GM12873 (cell line): Measurements from ENCODE around the gene PTP4A2.

Experiments
- TF ChIP-seq, protein P1 (sequence below): IDR thresholded peaks from 2 replicates; pipeline ENCODE4 v1.5.1; 2012; ENCODE audit warnings: low read depth, mild to moderate bottlenecking, moderate library complexity, low read length, control low read depth; ENCODE audit not compliant: insufficient read depth; ENCODE audit errors: missing control alignments

PTP4A2 gene

DNA sequence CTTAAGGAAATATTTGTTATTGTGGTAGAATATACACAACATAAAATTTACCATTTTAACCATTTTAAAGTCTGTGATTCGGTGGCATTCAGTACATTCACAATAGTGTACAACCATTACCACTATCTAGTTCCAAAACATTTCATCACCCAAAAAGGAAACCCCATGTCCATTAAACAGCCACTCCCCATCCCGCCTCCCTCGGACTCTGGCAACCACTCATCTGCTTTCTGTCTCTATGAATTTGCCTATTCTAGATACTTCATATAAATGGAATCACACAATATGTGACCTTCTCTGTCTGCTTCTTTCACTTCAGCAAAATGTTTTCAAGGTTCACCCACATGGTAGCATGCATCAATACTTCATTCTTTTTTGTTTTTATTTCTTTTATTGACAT is 51.3 kb downstream of the PTP4A2 start:
- TF ChIP-seq, protein P1, sequence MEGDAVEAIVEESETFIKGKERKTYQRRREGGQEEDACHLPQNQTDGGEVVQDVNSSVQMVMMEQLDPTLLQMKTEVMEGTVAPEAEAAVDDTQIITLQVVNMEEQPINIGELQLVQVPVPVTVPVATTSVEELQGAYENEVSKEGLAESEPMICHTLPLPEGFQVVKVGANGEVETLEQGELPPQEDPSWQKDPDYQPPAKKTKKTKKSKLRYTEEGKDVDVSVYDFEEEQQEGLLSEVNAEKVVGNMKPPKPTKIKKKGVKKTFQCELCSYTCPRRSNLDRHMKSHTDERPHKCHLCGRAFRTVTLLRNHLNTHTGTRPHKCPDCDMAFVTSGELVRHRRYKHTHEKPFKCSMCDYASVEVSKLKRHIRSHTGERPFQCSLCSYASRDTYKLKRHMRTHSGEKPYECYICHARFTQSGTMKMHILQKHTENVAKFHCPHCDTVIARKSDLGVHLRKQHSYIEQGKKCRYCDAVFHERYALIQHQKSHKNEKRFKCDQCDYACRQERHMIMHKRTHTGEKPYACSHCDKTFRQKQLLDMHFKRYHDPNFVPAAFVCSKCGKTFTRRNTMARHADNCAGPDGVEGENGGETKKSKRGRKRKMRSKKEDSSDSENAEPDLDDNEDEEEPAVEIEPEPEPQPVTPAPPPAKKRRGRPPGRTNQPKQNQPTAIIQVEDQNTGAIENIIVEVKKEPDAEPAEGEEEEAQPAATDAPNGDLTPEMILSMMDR = no peak

DNA sequence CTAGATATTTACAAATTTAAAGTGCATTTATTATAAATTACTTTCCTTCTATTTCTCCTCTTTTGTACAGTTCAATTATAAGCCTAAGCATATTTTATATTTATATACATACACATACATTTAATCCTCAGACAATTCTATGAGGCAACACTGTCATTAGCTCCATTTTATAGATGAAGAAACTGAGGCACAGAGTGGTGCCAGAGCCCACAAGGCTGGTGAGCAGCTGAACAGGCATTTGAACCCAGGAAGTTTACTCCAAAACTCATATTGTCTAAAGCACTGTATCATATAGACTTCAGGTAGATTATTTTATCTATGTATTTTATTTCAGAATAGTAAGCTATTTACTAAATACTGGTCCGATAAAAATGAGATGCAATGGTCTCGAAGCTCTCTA is 52.3 kb downstream of the PTP4A2 start:
- TF ChIP-seq, protein P1 = no peak

DNA sequence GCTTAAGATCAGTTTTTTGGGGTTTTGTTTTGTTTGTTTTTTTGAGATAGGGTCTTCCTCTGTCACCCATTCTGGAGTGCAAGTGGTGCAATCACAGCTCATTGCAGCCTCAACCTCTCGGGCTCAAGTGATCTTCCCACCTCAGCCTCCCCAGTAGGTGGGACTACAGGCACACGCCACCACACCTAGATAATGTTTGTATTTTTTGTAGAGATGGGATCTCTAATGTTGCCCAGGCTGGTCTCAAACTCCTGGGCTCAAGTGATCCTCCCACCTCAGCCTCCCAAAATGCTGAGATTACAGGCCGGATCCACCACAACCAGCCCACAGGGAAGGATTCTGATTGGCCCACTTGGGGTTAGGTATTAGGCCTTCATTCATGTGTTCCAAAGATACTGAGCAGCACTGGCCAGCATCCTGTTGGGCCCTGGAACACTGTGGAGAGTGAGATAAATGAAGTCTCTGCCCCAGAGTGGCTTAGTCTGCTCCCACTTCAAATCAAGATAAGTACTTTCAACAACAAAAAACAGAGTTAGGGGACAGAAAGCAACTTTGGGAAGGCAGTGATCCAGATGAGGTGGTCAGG is 54.7 kb downstream of the PTP4A2 start:
- TF ChIP-seq, protein P1 = no peak

DNA sequence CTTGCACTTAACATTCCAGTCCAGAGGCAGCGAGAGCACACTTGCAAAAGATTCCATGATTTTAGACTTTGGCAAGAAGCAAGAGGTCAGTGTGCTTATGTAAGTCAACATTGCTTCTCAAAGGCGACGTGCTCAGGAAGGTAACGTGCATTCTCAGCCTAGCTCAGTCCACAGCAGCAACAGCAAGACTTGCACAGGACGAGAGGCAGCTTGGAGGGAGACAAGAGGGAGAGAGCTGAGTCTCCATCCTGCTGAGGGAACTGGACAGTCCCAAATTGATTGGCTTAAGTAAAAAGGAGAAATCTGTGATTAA is 56.5 kb downstream of the PTP4A2 start:
- TF ChIP-seq, protein P1 = no peak

DNA sequence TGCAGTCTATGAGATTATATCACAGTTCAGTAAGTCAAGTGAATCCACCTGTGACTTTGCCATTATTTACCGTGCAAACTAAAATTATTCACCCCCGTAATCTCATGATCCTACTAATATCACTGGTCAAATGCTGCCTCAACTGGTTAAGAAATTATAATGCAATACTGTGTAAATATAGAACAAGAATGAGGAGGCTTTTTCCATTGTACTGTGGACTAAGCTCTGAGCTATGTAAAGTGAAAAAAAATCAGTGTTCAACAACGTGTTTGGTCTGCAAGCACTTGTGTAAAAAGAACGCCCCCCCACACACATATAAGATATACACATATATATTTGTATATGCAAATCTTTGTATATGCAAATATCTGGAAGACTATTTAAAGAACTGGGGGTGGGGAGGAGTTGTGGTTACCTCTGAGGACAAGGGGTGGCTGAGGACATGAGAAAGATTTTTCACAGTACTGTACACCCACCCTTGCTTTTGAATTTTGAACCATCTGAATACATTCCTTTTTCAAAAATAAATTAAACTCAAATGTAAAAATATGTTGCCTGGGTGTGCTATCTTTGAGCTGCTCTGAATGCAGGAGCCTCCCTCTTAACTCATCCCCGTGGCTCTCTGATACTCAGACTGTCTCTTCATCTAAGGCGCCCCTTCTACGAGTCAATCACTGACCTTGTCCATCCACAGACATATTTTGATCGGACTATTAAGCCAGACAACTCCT is 57.0 kb downstream of the PTP4A2 start:
- TF ChIP-seq, protein P1 = no peak

DNA sequence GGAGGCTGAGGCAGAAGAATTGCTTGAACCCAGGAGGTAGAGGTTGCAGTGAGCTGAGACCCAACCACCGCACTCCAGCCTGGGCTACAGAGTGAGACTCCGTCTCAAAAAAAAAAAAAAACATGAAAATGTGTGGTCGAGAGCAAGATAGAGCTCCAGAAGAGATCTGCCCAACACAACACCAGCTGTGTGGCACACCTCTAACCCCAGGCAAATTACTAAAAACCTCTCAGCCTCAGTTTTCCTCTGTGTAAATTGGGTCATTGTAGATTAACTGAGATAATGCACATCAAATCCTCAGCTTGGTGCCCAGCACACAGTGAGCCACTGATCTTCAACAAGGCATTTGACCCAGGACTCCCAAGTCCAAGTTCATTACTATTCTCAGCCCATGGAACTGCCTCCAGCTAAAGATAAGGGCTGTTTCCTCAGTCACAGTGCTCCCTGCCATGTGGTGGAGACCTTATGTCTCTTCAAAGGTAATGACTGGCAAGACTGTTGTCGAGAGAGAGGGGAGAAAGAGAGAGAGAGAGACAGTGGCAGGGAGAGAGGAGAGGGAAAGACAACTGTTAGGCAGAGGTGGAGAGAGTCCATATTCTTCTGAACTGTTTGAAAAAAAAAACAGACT is 58.1 kb downstream of the PTP4A2 start:
- TF ChIP-seq, protein P1 = no peak

DNA sequence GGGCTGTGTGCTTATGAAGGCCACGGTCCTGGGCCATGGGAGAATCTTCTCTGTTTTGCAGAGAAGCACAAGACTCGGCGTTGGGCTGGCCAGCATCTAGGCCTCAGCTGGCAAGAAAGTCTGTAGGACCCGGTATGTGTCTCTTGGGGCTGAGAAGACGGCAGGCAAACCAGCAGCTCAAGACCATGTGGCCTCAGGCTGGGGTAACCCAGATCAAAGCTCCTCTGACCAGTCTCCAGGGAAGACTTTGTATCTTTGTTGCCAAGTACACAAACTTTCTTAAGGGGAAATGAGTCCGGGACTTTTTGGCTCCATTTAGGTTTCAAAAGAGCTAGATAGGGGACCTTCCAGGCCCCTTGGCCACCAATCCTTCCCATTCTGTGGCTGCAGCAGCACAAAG is 60.1 kb downstream of the PTP4A2 start:
- TF ChIP-seq, protein P1 = no peak
